ENCODE data around the gene TUB.

DNA sequence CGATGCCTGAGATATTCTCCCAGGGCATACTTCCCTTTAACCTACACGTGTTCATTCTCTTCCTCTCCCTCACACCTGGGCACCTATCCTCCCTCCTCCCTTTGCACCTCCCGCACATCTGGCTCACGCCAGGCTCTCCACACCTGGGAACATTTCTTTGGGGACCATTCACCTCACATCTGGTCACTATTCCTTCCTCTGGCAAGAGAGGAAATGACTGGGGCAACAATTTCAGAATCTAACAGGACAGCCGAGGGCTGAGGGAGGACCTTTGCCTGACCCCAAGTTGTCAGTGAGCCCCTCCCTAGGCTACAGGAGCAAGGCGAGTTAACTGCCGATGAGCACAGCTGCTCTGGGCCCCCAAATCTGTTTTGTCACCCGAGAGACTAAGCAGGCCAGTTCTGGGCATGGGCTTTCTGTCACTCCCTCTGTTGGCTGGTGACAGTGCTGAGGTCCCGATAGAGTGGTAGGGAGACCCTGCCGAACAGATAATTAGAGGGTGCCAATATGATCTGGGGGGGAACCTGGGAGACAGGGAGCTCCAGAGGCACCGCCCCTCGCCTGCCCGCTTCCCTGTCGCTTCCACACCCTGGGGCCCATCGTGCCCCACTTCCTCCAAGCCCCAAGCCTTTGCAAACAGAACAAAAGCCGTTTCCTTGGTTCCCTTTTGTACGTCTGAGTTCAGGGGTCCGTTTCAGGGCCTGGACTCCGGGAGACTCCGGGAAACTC, 48.3 kb upstream of the TUB start:
- TF ChIP-seq JUND (CRISPR knock-in tag; IDR thresholded peaks at IDR 0.05) (no peak), CREB1 (IDR thresholded peaks at IDR 0.05) (no peak), CREB1 (CRISPR knock-in tag; IDR thresholded peaks at IDR 0.05) (no peak), SIN3B (IDR thresholded peaks at IDR 0.05; ENCODE audit: low read length) (no peak), MTF2 (CRISPR knock-in tag; IDR thresholded peaks at IDR 0.05; ENCODE audit: borderline replicate concordance) (no peak), CEBPG (CRISPR knock-in tag; IDR thresholded peaks at IDR 0.05) (no peak)
- TF ChIP-seq, protein P1, sequence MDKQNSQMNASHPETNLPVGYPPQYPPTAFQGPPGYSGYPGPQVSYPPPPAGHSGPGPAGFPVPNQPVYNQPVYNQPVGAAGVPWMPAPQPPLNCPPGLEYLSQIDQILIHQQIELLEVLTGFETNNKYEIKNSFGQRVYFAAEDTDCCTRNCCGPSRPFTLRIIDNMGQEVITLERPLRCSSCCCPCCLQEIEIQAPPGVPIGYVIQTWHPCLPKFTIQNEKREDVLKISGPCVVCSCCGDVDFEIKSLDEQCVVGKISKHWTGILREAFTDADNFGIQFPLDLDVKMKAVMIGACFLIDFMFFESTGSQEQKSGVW (CRISPR knock-in tag; IDR thresholded peaks at IDR 0.05; ENCODE audit: borderline replicate concordance), result no peak

Data from HepG2 (cell line).